ENCODE measurements around the gene SBF1.

- no peak for TF ChIP-seq EZH2 (IDR thresholded peaks at IDR 0.05; ENCODE audit: low read length, missing control alignments)
- TF ChIP-seq CTCF (conservative IDR thresholded peaks at IDR 0.05 in 1 of 2, IDR thresholded peaks at IDR 0.05 in 1 of 2; ENCODE audit: low read depth in 1 of 2, low read length in 2 of 2): no peak
Measured at GRCh38 chr22:50401907-50402306, 72.9 kb downstream of the SBF1 start.
